RWPE2 (cell line): ENCODE results near the gene CDH4.

Experiments
- ATAC-seq: fragments of 200-7000 bp; cut with Tn5 transposase; 3 replicates; pipeline ENCODE4 v1.9.1; 2021; ENCODE audit warnings: low read depth
- DNase-seq: peaks from one replicate; pipeline ENCODE4 v3.0.0-alpha.2; 2020; ENCODE audit warnings: low spot score
- H3K27ac ChIP-seq: fragments of 450-650 bp; 2 replicates; pipeline ENCODE4 v1.5.1; 2017; ENCODE audit warnings: mild to moderate bottlenecking; ENCODE audit not compliant: poor library complexity, severe bottlenecking
- H3K27me3 ChIP-seq: fragments of 250-450 bp; sonication (Bioruptor Pico); 2 replicates; pipeline ENCODE4 v1.5.1; 2021; ENCODE audit warnings: mild to moderate bottlenecking, moderate library complexity; ENCODE audit not compliant: insufficient read depth, poor library complexity, severe bottlenecking
- H3K36me3 ChIP-seq: fragments of 250-450 bp; sonication (Bioruptor Pico); 2 replicates; pipeline ENCODE4 v1.5.1; 2020; ENCODE audit warnings: low read depth, mild to moderate bottlenecking, moderate library complexity
- H3K4me1 ChIP-seq: fragments of 250-450 bp; sonication (Bioruptor Pico); 2 replicates; pipeline ENCODE4 v1.5.1; 2021; ENCODE audit warnings: mild to moderate bottlenecking, moderate library complexity; ENCODE audit not compliant: insufficient read depth, poor library complexity, severe bottlenecking
- H3K4me3 ChIP-seq: fragments of 250-450 bp; sonication (Bioruptor Pico); 2 replicates; pipeline ENCODE4 v1.5.1; 2021; ENCODE audit warnings: mild to moderate bottlenecking, moderate library complexity; ENCODE audit not compliant: severe bottlenecking
- H3K9me3 ChIP-seq: fragments of 250-450 bp; sonication (Bioruptor Pico); 2 replicates; pipeline ENCODE4 v1.5.1; 2021; ENCODE audit warnings: mild to moderate bottlenecking, moderate library complexity; ENCODE audit not compliant: severe bottlenecking
- CTCF ChIP-seq: fragments of 450-650 bp; IDR thresholded peaks from one replicate; pipeline ENCODE4 v1.5.1; 2017; ENCODE audit warnings: mild to moderate bottlenecking, moderate library complexity; ENCODE audit not compliant: poor library complexity, severe bottlenecking

Gene CDH4

GRCh38 chr20:61332016-61332975, 80.2 kb downstream of the CDH4 start:
- H3K27me3 ChIP-seq = no peaks in the 10 kb centered on the region
- no peak for TF ChIP-seq CTCF
- ATAC-seq (no peak), DNase-seq (no peak)
- H3K36me3 ChIP-seq = peaks cover 21% of the 10 kb centered on the region
- H3K27ac ChIP-seq = no peak overlapping the region
- H3K4me1 ChIP-seq = no peaks in the 10 kb centered on the region
- H3K4me3 ChIP-seq = no peak overlapping the region
- no peaks in the 10 kb centered on the region for H3K9me3 ChIP-seq

GRCh38 chr20:61333484-61334108, 81.5 kb downstream of the CDH4 start:
- Histone ChIP-seq H3K9me3 (no peaks in the 10 kb centered on the region), H3K27ac (no peak overlapping the region), H3K4me3 (no peak overlapping the region), H3K4me1 (no peaks in the 10 kb centered on the region), H3K36me3 (peaks cover 21% of the 10 kb centered on the region), H3K27me3 (no peaks in the 10 kb centered on the region)
- TF ChIP-seq CTCF = no peak
- DNase-seq (no peak), ATAC-seq (no peak)

- Histone ChIP-seq H3K4me1 (no peaks in the 10 kb centered on the region), H3K27me3 (no peaks in the 10 kb centered on the region), H3K4me3 (no peak overlapping the region), H3K9me3 (no peaks in the 10 kb centered on the region), H3K36me3 (peaks cover 5% of the 10 kb centered on the region), H3K27ac (no peak overlapping the region)
- no peak for TF ChIP-seq CTCF
- DNase-seq (no peak), ATAC-seq (peak; percentile 30; the same call in 1 of the 3 replicates)
Observed at GRCh38 chr20:61340157-61340556, 88.1 kb downstream of the CDH4 start.

GRCh38 chr20:61341605-61342004, 89.5 kb downstream of the CDH4 start:
- Histone ChIP-seq H3K4me3 (no peak overlapping the region), H3K9me3 (no peaks in the 10 kb centered on the region), H3K36me3 (no peaks in the 10 kb centered on the region), H3K4me1 (no peaks in the 10 kb centered on the region), H3K27me3 (no peaks in the 10 kb centered on the region), H3K27ac (no peak overlapping the region)
- no peak for TF ChIP-seq CTCF
- no peak for ATAC-seq
- DNase-seq = no peak
